PC-9 (cell line): Measurements from ENCODE around the gene DFFB.

Source experiments
- EZH2 ChIP-seq: fragments of 200-600 bp; sonication (generic); IDR thresholded peaks from 2 replicates; pipeline ENCODE4 v1.8.0; 2017; ENCODE audit warnings: antibody characterized with exemption, low read depth
- TF ChIP-seq, protein P1 (sequence below): fragments of 200-600 bp; sonication (generic); conservative IDR thresholded peaks from 2 replicates; pipeline ENCODE4 v1.6.1; 2017; ENCODE audit warnings: mixed run types, antibody characterized with exemption, mild to moderate bottlenecking, moderate library complexity

GRCh38 chr1:3871451-3871805 is 14.2 kb downstream of the DFFB start:
- TF ChIP-seq, protein P1, sequence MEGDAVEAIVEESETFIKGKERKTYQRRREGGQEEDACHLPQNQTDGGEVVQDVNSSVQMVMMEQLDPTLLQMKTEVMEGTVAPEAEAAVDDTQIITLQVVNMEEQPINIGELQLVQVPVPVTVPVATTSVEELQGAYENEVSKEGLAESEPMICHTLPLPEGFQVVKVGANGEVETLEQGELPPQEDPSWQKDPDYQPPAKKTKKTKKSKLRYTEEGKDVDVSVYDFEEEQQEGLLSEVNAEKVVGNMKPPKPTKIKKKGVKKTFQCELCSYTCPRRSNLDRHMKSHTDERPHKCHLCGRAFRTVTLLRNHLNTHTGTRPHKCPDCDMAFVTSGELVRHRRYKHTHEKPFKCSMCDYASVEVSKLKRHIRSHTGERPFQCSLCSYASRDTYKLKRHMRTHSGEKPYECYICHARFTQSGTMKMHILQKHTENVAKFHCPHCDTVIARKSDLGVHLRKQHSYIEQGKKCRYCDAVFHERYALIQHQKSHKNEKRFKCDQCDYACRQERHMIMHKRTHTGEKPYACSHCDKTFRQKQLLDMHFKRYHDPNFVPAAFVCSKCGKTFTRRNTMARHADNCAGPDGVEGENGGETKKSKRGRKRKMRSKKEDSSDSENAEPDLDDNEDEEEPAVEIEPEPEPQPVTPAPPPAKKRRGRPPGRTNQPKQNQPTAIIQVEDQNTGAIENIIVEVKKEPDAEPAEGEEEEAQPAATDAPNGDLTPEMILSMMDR = no peak
- no peak for TF ChIP-seq EZH2
